A673 (cell line): ENCODE data around the gene ANKLE1.

Experiments
- EZH2 ChIP-seq: fragments of 200-600 bp; sonication (generic); IDR thresholded peaks from 2 replicates; pipeline ENCODE4 v1.6.1; 2017; ENCODE audit warnings: borderline replicate concordance, low read depth, mild to moderate bottlenecking, mixed read lengths, antibody characterized with exemption, low read length; ENCODE audit not compliant: poor library complexity, severe bottlenecking
- TF ChIP-seq, protein P1 (sequence below): fragments of 300-800, 200-600 bp; sonication (generic); conservative IDR thresholded peaks from 2 replicates; pipeline ENCODE4 v1.5.1; 2017; ENCODE audit warnings: low read depth, mild to moderate bottlenecking, antibody characterized with exemption, low read length, moderate library complexity, mixed read lengths

DNA sequence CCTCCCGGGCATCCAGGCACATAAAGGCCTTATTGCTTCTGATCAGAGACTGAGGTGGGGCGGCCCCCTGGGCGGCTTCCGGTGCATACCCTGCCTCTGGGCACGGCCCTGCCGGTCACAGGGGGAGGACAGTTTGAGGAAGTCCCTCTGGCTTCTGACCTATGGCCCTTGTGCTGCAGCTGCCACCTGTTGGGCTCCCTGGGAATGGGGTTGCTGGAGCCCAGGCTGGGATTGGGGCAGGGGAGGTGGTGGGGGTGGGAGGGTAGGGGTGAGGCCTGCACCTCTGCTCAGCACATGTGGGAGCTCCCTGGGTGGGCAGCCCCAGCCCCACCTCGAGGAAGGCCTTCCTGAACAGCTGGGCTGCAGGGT is 42.2 kb downstream of the ANKLE1 start:
- TF ChIP-seq, protein P1, sequence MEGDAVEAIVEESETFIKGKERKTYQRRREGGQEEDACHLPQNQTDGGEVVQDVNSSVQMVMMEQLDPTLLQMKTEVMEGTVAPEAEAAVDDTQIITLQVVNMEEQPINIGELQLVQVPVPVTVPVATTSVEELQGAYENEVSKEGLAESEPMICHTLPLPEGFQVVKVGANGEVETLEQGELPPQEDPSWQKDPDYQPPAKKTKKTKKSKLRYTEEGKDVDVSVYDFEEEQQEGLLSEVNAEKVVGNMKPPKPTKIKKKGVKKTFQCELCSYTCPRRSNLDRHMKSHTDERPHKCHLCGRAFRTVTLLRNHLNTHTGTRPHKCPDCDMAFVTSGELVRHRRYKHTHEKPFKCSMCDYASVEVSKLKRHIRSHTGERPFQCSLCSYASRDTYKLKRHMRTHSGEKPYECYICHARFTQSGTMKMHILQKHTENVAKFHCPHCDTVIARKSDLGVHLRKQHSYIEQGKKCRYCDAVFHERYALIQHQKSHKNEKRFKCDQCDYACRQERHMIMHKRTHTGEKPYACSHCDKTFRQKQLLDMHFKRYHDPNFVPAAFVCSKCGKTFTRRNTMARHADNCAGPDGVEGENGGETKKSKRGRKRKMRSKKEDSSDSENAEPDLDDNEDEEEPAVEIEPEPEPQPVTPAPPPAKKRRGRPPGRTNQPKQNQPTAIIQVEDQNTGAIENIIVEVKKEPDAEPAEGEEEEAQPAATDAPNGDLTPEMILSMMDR: no peak
- TF ChIP-seq EZH2: no peak
